Neural crest cell (in vitro differentiated cells): ENCODE measurements around the gene GRK5. TPM values are rescaled to one million over a fixed set of nuclear protein-coding genes. Genes with fewer than 3 reads are reported as not detected.

Source experiments
- DNase-seq: peaks from one replicate; pipeline ENCODE4 v3.0.0; 2021; ENCODE audit warnings: low read depth, mixed read lengths, low spot score
- H3K27ac Mint-ChIP-seq: one replicate; pipeline ENCODE4 v1.8.0; 2021; ENCODE audit warnings: mild to moderate bottlenecking, mixed read lengths; ENCODE audit not compliant: unreplicated experiment
- H3K27me3 Mint-ChIP-seq: 2 replicates; pipeline ENCODE4 v1.8.0; 2021; ENCODE audit warnings: low read depth, mild to moderate bottlenecking, mixed read lengths
- H3K36me3 Mint-ChIP-seq: 2 replicates; pipeline ENCODE4 v1.8.0; 2021; ENCODE audit warnings: low read depth, mild to moderate bottlenecking, mixed read lengths
- H3K4me1 Mint-ChIP-seq: 2 replicates; pipeline ENCODE4 v1.8.0; 2021; ENCODE audit warnings: mixed read lengths
- H3K4me3 Mint-ChIP-seq: one replicate; pipeline ENCODE4 v1.8.0; 2021; ENCODE audit warnings: mild to moderate bottlenecking, mixed read lengths
- H3K9me3 Mint-ChIP-seq: 2 replicates; pipeline ENCODE4 v1.8.0; 2021; ENCODE audit warnings: mixed read lengths
- CTCF ChIP-seq: fragments of 200-600 bp; sonication (generic); conservative IDR thresholded peaks from 2 replicates; pipeline ENCODE4 v1.5.0; 2021; ENCODE audit warnings: antibody characterized with exemption, mild to moderate bottlenecking
- total RNA-seq: library from RNA; stranded (reverse); gene quantifications from 2 replicates; pipeline ENCODE4 v1.2.1, GENCODE V29; 2021

The GRK5 gene
- total RNA-seq, 1 donor from 2014 or later = 13.5 TPM

- no peak for TF ChIP-seq CTCF
- no peaks in the 10 kb centered on the region for H3K36me3 Mint-ChIP-seq
- no peaks in the 10 kb centered on the region for H3K9me3 Mint-ChIP-seq
- H3K27ac Mint-ChIP-seq = no peak overlapping the region
- H3K27me3 Mint-ChIP-seq = no peaks in the 10 kb centered on the region
- DNase-seq = no peak
- H3K4me3 Mint-ChIP-seq = no peak overlapping the region
- H3K4me1 Mint-ChIP-seq = no peaks in the 10 kb centered on the region
These were observed 248.5 kb downstream of the GRK5 start for GRCh38 chr10:119455609-119456434.

GRCh38 chr10:119456435-119456810 lies 249.1 kb downstream of the GRK5 start:
- H3K36me3 Mint-ChIP-seq = no peaks in the 10 kb centered on the region
- H3K27ac Mint-ChIP-seq = no peak overlapping the region
- no peaks in the 10 kb centered on the region for H3K27me3 Mint-ChIP-seq
- H3K4me1 Mint-ChIP-seq = no peaks in the 10 kb centered on the region
- DNase-seq = no peak
- no peak overlapping the region for H3K4me3 Mint-ChIP-seq
- no peak for TF ChIP-seq CTCF
- no peaks in the 10 kb centered on the region for H3K9me3 Mint-ChIP-seq

- DNase-seq = no peak
- Mint-ChIP-seq H3K9me3 (peaks cover 2% of the 10 kb centered on the region), H3K36me3 (peaks cover under 1% of the 10 kb centered on the region), H3K27ac (no peak overlapping the region), H3K27me3 (peaks cover 2% of the 10 kb centered on the region), H3K4me3 (no peak overlapping the region), H3K4me1 (no peaks in the 10 kb centered on the region)
- no peak for TF ChIP-seq CTCF
These were observed 250.8 kb downstream of the GRK5 start for GRCh38 chr10:119457966-119458766.

GRCh38 chr10:119459681-119460340 lies 252.4 kb downstream of the GRK5 start:
- Mint-ChIP-seq H3K4me3 (no peak overlapping the region), H3K36me3 (peaks cover 3% of the 10 kb centered on the region), H3K9me3 (peaks cover 5% of the 10 kb centered on the region), H3K27me3 (peaks cover 2% of the 10 kb centered on the region), H3K27ac (no peak overlapping the region), H3K4me1 (no peaks in the 10 kb centered on the region)
- no peak for TF ChIP-seq CTCF
- DNase-seq = no peak

- no peak overlapping the region for H3K4me3 Mint-ChIP-seq
- H3K4me1 Mint-ChIP-seq = no peaks in the 10 kb centered on the region
- H3K9me3 Mint-ChIP-seq = peaks cover 5% of the 10 kb centered on the region
- H3K27me3 Mint-ChIP-seq = peaks cover 5% of the 10 kb centered on the region
- no peak for TF ChIP-seq CTCF
- peaks cover 3% of the 10 kb centered on the region for H3K36me3 Mint-ChIP-seq
- DNase-seq = no peak
- peak overlapping the region; percentile 78 for H3K27ac Mint-ChIP-seq
These were observed 253.2 kb downstream of the GRK5 start for GRCh38 chr10:119460369-119461195.
